H1 (cell line): ENCODE data around the gene SMARCB1. TPM values are rescaled to one million over a fixed set of nuclear protein-coding genes. Genes with fewer than 3 reads are reported as not detected.

Experiments used
- CTCF ChIA-PET: fragments of 300-600 bp; sonication (Branson Sonifier 250); formaldehyde crosslinking; loops from one replicate; lab custom pipeline; 2021; ENCODE audit not compliant: partially characterized antibody; lab: Charles Lee
- POLR2A ChIA-PET: fragments of 300-600 bp; sonication (Branson Sonifier 250); formaldehyde crosslinking; loops from one replicate; lab custom pipeline; 2021; ENCODE audit warnings: inconsistent platforms; ENCODE audit not compliant: partially characterized antibody; lab: Charles Lee
- DNase-seq, 2 experiments: peaks; one replicate each; pipeline versions ENCODE4 v3.0.0 to v3.0.0-alpha.2; 2010 to 2022; ENCODE audit warnings: low spot score in 2 of 2, low read depth in 1 of 2, mixed read lengths in 1 of 2
- FAIRE-seq: peaks from 2 replicates; lab custom pipeline; 2011; peaks lifted over from hg19 to GRCh38; lab: Jason Lieb, UNC
- H2AFZ ChIP-seq: 2 replicates; pipeline ENCODE4 v1.8.1; 2012; ENCODE audit warnings: low read length, inconsistent platforms
- H2AK5ac ChIP-seq: 2 replicates; pipeline ENCODE4 v1.6.1; 2013; ENCODE audit warnings: low read depth, low read length
- H2BK120ac ChIP-seq: replicated peaks from 2 replicates; pipeline ENCODE3; 2013; ENCODE audit warnings: low read depth, low read length, inconsistent platforms
- H2BK12ac ChIP-seq: 2 replicates; pipeline ENCODE4 v1.6.1; 2013; ENCODE audit warnings: low read depth, low read length
- H2BK15ac ChIP-seq: 2 replicates; pipeline ENCODE4 v1.6.1; 2013; ENCODE audit warnings: low read length
- H2BK20ac ChIP-seq: 2 replicates; pipeline ENCODE4 v1.6.1; 2013; ENCODE audit warnings: low read length
- H2BK5ac ChIP-seq: 2 replicates; pipeline ENCODE4 v1.6.1; 2013; ENCODE audit warnings: low read depth, low read length
- H3K14ac ChIP-seq: 2 replicates; pipeline ENCODE4 v1.6.1; 2013; ENCODE audit warnings: inconsistent platforms; ENCODE audit not compliant: insufficient read length
- H3K18ac ChIP-seq: 2 replicates; pipeline ENCODE4 v1.6.1; 2013; ENCODE audit warnings: low read length; ENCODE audit errors: extremely low read depth
- H3K23ac ChIP-seq: 2 replicates; pipeline ENCODE4 v1.6.1; 2013; ENCODE audit warnings: inconsistent platforms; ENCODE audit not compliant: insufficient read length
- H3K23me2 ChIP-seq: 2 replicates; pipeline ENCODE4 v1.6.1; 2013; ENCODE audit warnings: low read depth, low read length
- H3K27ac ChIP-seq: 2 replicates; pipeline ENCODE4 v1.6.1; 2011; ENCODE audit warnings: low read depth, low read length, inconsistent platforms
- H3K27me3 ChIP-seq, 4 experiments: replicated peaks in 1 of 4; 1 replicate in 1 of 4; 2 replicates in 3 of 4; pipeline versions ENCODE4 v1.6.1 to v1.8.1; 2011 to 2013; ENCODE audit warnings: low read length in 3 of 4, mild to moderate bottlenecking in 3 of 4, inconsistent platforms in 2 of 4, mixed read lengths in 2 of 4, moderate library complexity in 1 of 4; ENCODE audit not compliant: control insufficient read depth in 3 of 4, insufficient read depth in 3 of 4; ENCODE audit errors: extremely low read depth in 1 of 4
- H3K36me3 ChIP-seq, 4 experiments: 2 replicates each; pipeline versions ENCODE4 v1.6.1 to v1.8.1; 2011 to 2013; ENCODE audit warnings: mild to moderate bottlenecking in 4 of 4, low read length in 3 of 4, moderate library complexity in 2 of 4, control low read depth in 1 of 4, inconsistent platforms in 1 of 4; ENCODE audit not compliant: insufficient read depth in 4 of 4, control insufficient read depth in 2 of 4
- H3K4ac ChIP-seq: replicated peaks from 2 replicates; pipeline ENCODE3; 2013; ENCODE audit warnings: low read length, low read depth, mixed read lengths, inconsistent platforms; ENCODE audit not compliant: insufficient read length
- H3K4me1 ChIP-seq, 4 experiments: replicated peaks in 1 of 4; 1 replicate in 1 of 4; 2 replicates in 3 of 4; pipeline versions ENCODE4 v1.6.1 to v1.8.1; 2011 to 2013; ENCODE audit warnings: low read length in 3 of 4, inconsistent platforms in 2 of 4, mixed read lengths in 1 of 4; ENCODE audit not compliant: insufficient read depth in 4 of 4, control insufficient read depth in 3 of 4
- H3K4me2 ChIP-seq, 2 experiments: 2 replicates each; pipeline versions ENCODE4 v1.6.1 to v1.8.1; 2011 to 2013; ENCODE audit warnings: low read depth in 2 of 2, low read length in 2 of 2, control low read depth in 1 of 2, inconsistent platforms in 1 of 2, mild to moderate bottlenecking in 1 of 2; ENCODE audit not compliant: insufficient read depth in 1 of 2
- H3K4me3 ChIP-seq, 4 experiments: fragments of 200-600, 300-600 bp in 1 of 4; sonication (generic), shearing (Covaris generic), sonication (Bioruptor Twin) in 1 of 4; 2 replicates each; pipeline versions ENCODE4 v1.5.1 to v1.8.1; 2011 to 2016; ENCODE audit warnings: low read length in 4 of 4, low read depth in 3 of 4, control low read depth in 2 of 4, inconsistent platforms in 2 of 4, mild to moderate bottlenecking in 2 of 4, mixed read lengths in 1 of 4, moderate library complexity in 1 of 4; ENCODE audit not compliant: insufficient read depth in 2 of 4; ENCODE audit errors: extremely low read depth in 1 of 4
- H3K56ac ChIP-seq: replicated peaks from 2 replicates; pipeline ENCODE3; 2013; ENCODE audit warnings: low read depth, mild to moderate bottlenecking, mixed read lengths, low read length, inconsistent platforms; ENCODE audit not compliant: insufficient read length
- H3K79me1 ChIP-seq: 2 replicates; pipeline ENCODE4 v1.6.1; 2013; ENCODE audit warnings: low read depth, low read length, control low read depth
- H3K79me2 ChIP-seq, 2 experiments: 2 replicates each; pipeline versions ENCODE4 v1.6.1 to v1.8.1; 2012 to 2013; ENCODE audit warnings: low read length in 2 of 2, mild to moderate bottlenecking in 2 of 2, inconsistent platforms in 1 of 2; ENCODE audit not compliant: insufficient read depth in 2 of 2, control insufficient read depth in 1 of 2
- H3K9ac ChIP-seq, 4 experiments: replicated peaks in 1 of 4; 1 replicate in 1 of 4; 2 replicates in 3 of 4; pipeline versions ENCODE4 v1.6.1 to v1.8.1; 2011 to 2013; ENCODE audit warnings: low read depth in 3 of 4, low read length in 3 of 4, control low read depth in 2 of 4, mild to moderate bottlenecking in 2 of 4, moderate library complexity in 2 of 4, inconsistent platforms in 1 of 4; ENCODE audit errors: extremely low read depth in 1 of 4
- H3K9me3 ChIP-seq, 2 experiments: 2 replicates each; pipeline versions ENCODE4 v1.6.1 to v1.8.1; 2012 to 2013; ENCODE audit warnings: mild to moderate bottlenecking in 2 of 2, moderate library complexity in 2 of 2, control low read depth in 1 of 2, inconsistent platforms in 1 of 2, low read depth in 1 of 2, low read length in 1 of 2, mixed read lengths in 1 of 2; ENCODE audit not compliant: insufficient read depth in 2 of 2
- H4K20me1 ChIP-seq, 2 experiments: replicated peaks in 1 of 2; 2 replicates each; pipeline versions ENCODE3 to v1.8.1; 2011 to 2013; ENCODE audit warnings: inconsistent platforms in 2 of 2, low read length in 2 of 2, mild to moderate bottlenecking in 1 of 2; ENCODE audit not compliant: insufficient read depth in 2 of 2, control insufficient read depth in 1 of 2
- H4K5ac ChIP-seq: 2 replicates; pipeline ENCODE4 v1.6.1; 2013; ENCODE audit warnings: low read length, low read depth, mixed read lengths, inconsistent platforms; ENCODE audit not compliant: insufficient read length
- H4K8ac ChIP-seq: 2 replicates; pipeline ENCODE4 v1.8.0; 2013; ENCODE audit warnings: mild to moderate bottlenecking, moderate library complexity, low read length, inconsistent platforms; ENCODE audit not compliant: insufficient read depth; ENCODE audit errors: extremely low read depth
- H4K91ac ChIP-seq: replicated peaks from 2 replicates; pipeline ENCODE3; 2013; ENCODE audit warnings: low read length, mixed read lengths, inconsistent platforms; ENCODE audit not compliant: insufficient read length
- BRCA1 ChIP-seq: IDR thresholded peaks from 2 replicates; pipeline ENCODE4 v1.6.1; 2012; ENCODE audit warnings: low read depth, low read length, improper control_type of control experiment
- CEBPB ChIP-seq: IDR thresholded peaks from 2 replicates; pipeline ENCODE4 v1.6.1; 2012; ENCODE audit warnings: low read depth, low read length
- CTCF ChIP-seq, 3 experiments: IDR thresholded peaks; 1 replicate in 2 of 3; 2 replicates in 1 of 3; pipeline versions ENCODE4 v1.5.1 to v1.6.1; 2011; ENCODE audit warnings: low read length in 3 of 3, mild to moderate bottlenecking in 3 of 3, inconsistent platforms in 2 of 3, low read depth in 1 of 3, moderate library complexity in 1 of 3; ENCODE audit not compliant: insufficient read depth in 1 of 3; ENCODE audit errors: control extremely low read depth in 1 of 3
- EGR1 ChIP-seq: IDR thresholded peaks from 2 replicates; pipeline ENCODE4 v1.6.1; 2011; ENCODE audit warnings: low read depth, low read length, borderline replicate concordance
- KDM4A ChIP-seq: IDR thresholded peaks from one replicate; pipeline ENCODE4 v1.7.1; 2012; ENCODE audit warnings: low read depth, mild to moderate bottlenecking, moderate library complexity, low read length, inconsistent platforms; ENCODE audit not compliant: severe bottlenecking
- POU5F1 ChIP-seq: IDR thresholded peaks from 2 replicates; pipeline ENCODE4 v1.6.1; 2011; ENCODE audit warnings: low read depth, mild to moderate bottlenecking, low read length, moderate library complexity
- TEAD4 ChIP-seq: IDR thresholded peaks from 2 replicates; pipeline ENCODE4 v1.6.1; 2012; ENCODE audit warnings: low read depth, low read length, inconsistent platforms, mixed read lengths
- WGBS, 2 experiments: shearing (Covaris generic) in 1 of 2; methylation state at CpG; one replicate each; pipeline versions ENCODE4 v1.1.6 to v1.1.7; 2013 to 2015; ENCODE audit warnings: low lambda C conversion rate in 2 of 2, mixed read lengths in 2 of 2, inconsistent platforms in 1 of 2, low coverage in 1 of 2, missing lambda C conversion rate in 1 of 2; ENCODE audit not compliant: insufficient replicate concordance in 2 of 2, insufficient coverage in 1 of 2, insufficient read length in 1 of 2; ENCODE audit errors: extremely low coverage in 1 of 2, missing lambda C conversion rate in 1 of 2; 5-methylcytosine and 5-hydroxymethylcytosine counted together
- polyA plus RNA-seq, 7 experiments: library from polyadenylated mRNA; depleted of rRNA in 3 of 7; stranded (reverse) in 5 of 7; unstranded in 2 of 7; fragments of >200 nt in 5 of 7; fragments of 200-250 nt in 2 of 7; gene quantifications; 1 replicate in 5 of 7; 2 replicates in 1 of 7; 4 replicates in 1 of 7; pipeline versions ENCODE4 v1.2.1 to v1.2.3, GENCODE V29; 2011 to 2013; ENCODE audit warnings: missing spikeins in 2 of 7, mixed read lengths in 2 of 7
- total RNA-seq: library from RNA; stranded (reverse); fragmentation: NEBNext Ultra II Directional; extraction: Animal tissue kit (Norgen Biotek cat#: 25700); gene quantifications from 2 replicates; pipeline ENCODE4 v1.2.1, GENCODE V29; 2021

SMARCB1 gene
- total and polyA plus RNA-seq, 2 of the 8 experiments (the other 6 are each of a cell fraction or from before 2014, with no cell fraction given) = 116 to 145 TPM

- Histone ChIP-seq H2BK15ac (no peak overlapping the region), H4K8ac (no peak overlapping the region), H3K79me1 (no peaks in the 10 kb centered on the region; the same call in 1 of the 2 replicates), H3K9ac (no peak overlapping the region), H2AFZ (no peak overlapping the region), H3K4ac (no peak overlapping the region), H3K79me2 (no peaks in the 10 kb centered on the region), H2BK5ac (no peak overlapping the region), H3K27ac (no peak overlapping the region), H3K14ac (no peak overlapping the region), H3K18ac (no peak overlapping the region), H3K4me1 (no peaks in the 10 kb centered on the region), H2BK120ac (no peak overlapping the region), H3K27me3 (no peaks in the 10 kb centered on the region), H4K91ac (no peak overlapping the region), H3K36me3 (peaks cover 20 to 63% (median 46%) of the 10 kb centered on the region in 4 experiments; a peak in 6 of 8 replicates), H3K4me3 (no peak overlapping the region), H3K23ac (no peak overlapping the region), H3K4me2 (no peak overlapping the region), H3K23me2 (no peaks in the 10 kb centered on the region), H2AK5ac (no peak overlapping the region), H3K9me3 (no peaks in the 10 kb centered on the region), H4K20me1 (peaks cover 0 to 19% of the 10 kb centered on the region in 2 experiments), H2BK20ac (no peak overlapping the region), H2BK12ac (no peak overlapping the region), H4K5ac (no peak overlapping the region), H3K56ac (no peak overlapping the region)
- CTCF ChIA-PET = interaction anchor here (0.5 to 1.6 kb wide), 2 partner anchors 33 to 510 kb away, joined by 4 read pairs; no protein-coding TSS in a partner anchor
- WGBS, 2 experiments = 88% methylated on average over 11 of the region's 11 CpGs; no CpG with 5 or more reads in 1 of the 2 experiments
- FAIRE-seq (no peak), DNase-seq (no peak)
- POLR2A ChIA-PET = interaction anchor here (1.4 to 1.6 kb wide), 2 partner anchors 9 to 12 kb away, joined by 4 read pairs; no protein-coding TSS in a partner anchor
- TF ChIP-seq EGR1 (no peak), CEBPB (no peak), TEAD4 (no peak), KDM4A (no peak), CTCF (IDR thresholded peaks at IDR 0.05; ENCODE audit: control extremely low read depth in 1 of 3, insufficient read depth in 1 of 3, low read depth in 1 of 3, low read length in 3 of 3) (no peak), BRCA1 (no peak), POU5F1 (no peak)
Measured at GRCh38 chr22:23801238-23801821, 14.6 kb downstream of the SMARCB1 start.
